IMR-90 (cell line): Measurements from ENCODE around the gene MOSPD3. TPM values are rescaled to one million over a fixed set of nuclear protein-coding genes. Genes with fewer than 3 reads are reported as not detected.

Source experiments
- ATAC-seq: fragments of 200-7000 bp; cut with Tn5 transposase; 2 replicates; pipeline ENCODE4 v1.9.1; 2020; ENCODE audit warnings: low read depth, mild to moderate bottlenecking, moderate library complexity
- BruUV-seq: library from RNA; stranded (reverse); fragments of 400-500 nt; replicated peaks from 2 replicates; lab custom pipeline; 2021; lab: Mats Ljungman, UMichigan
- CTCF ChIA-PET: fragments of 300-600 bp; formaldehyde crosslinking; extraction: SDS; loops from one replicate; lab custom pipeline; 2021; ENCODE audit warnings: antibody characterized with exemption; lab: Yijun Ruan, JAX
- POLR2A ChIA-PET: fragments of 300-600 bp; sonication (Branson Sonifier 250); formaldehyde crosslinking; loops from one replicate; lab custom pipeline; 2022; ENCODE audit warnings: antibody characterized with exemption; ENCODE audit not compliant: unreplicated experiment; lab: Charles Lee
- DNase-seq: peaks from one replicate; pipeline ENCODE4 v3.0.0; 2013
- H2AFZ ChIP-seq: replicated peaks from 2 replicates; pipeline ENCODE3; 2013; ENCODE audit warnings: low read length, mild to moderate bottlenecking; ENCODE audit not compliant: poor library complexity
- H2AK5ac ChIP-seq: 2 replicates; pipeline ENCODE4 v1.6.1; 2013; ENCODE audit warnings: low read depth, low read length, inconsistent platforms
- H2AK9ac ChIP-seq: replicated peaks from 2 replicates; pipeline ENCODE3; 2013; ENCODE audit warnings: mild to moderate bottlenecking, low read depth, low read length, moderate library complexity; ENCODE audit not compliant: poor library complexity
- H2BK120ac ChIP-seq: 2 replicates; pipeline ENCODE4 v1.6.1; 2013; ENCODE audit warnings: low read depth, low read length, inconsistent platforms
- H2BK15ac ChIP-seq: 3 replicates; pipeline ENCODE4 v1.6.1; 2013; ENCODE audit warnings: low read depth, low read length, inconsistent platforms
- H2BK20ac ChIP-seq: 2 replicates; pipeline ENCODE4 v1.6.1; 2013; ENCODE audit warnings: low read depth, mild to moderate bottlenecking, inconsistent platforms, low read length, moderate library complexity
- H2BK5ac ChIP-seq: 2 replicates; pipeline ENCODE4 v1.6.1; 2013; ENCODE audit warnings: mild to moderate bottlenecking, low read depth, low read length, inconsistent platforms; ENCODE audit not compliant: poor library complexity, severe bottlenecking
- H3K14ac ChIP-seq: replicated peaks from 2 replicates; pipeline ENCODE4 v1.6.1; 2013; ENCODE audit warnings: low read depth, low read length, inconsistent platforms
- H3K18ac ChIP-seq: 2 replicates; pipeline ENCODE4 v1.6.1; 2013; ENCODE audit warnings: low read depth, low read length, control low read depth
- H3K23ac ChIP-seq: 2 replicates; pipeline ENCODE4 v1.6.1; 2013; ENCODE audit warnings: low read depth, low read length, inconsistent platforms
- H3K27ac ChIP-seq: 2 replicates; pipeline ENCODE4 v1.5.1; 2013; ENCODE audit warnings: mild to moderate bottlenecking, control low read depth, low read length; ENCODE audit not compliant: insufficient read depth
- H3K27me3 ChIP-seq: 2 replicates; pipeline ENCODE4 v1.6.1; 2013; ENCODE audit warnings: low read length; ENCODE audit not compliant: control insufficient read depth, insufficient read depth
- H3K36me3 ChIP-seq: 2 replicates; pipeline ENCODE4 v1.6.1; 2013; ENCODE audit warnings: low read length, mixed read lengths; ENCODE audit not compliant: control insufficient read depth, insufficient read depth
- H3K4ac ChIP-seq: 2 replicates; pipeline ENCODE4 v1.6.1; 2013; ENCODE audit warnings: low read depth, low read length, inconsistent platforms
- H3K4me1 ChIP-seq: 2 replicates; pipeline ENCODE4 v1.6.1; 2013; ENCODE audit warnings: low read length, mixed read lengths; ENCODE audit not compliant: control insufficient read depth, insufficient read depth
- H3K4me2 ChIP-seq: 2 replicates; pipeline ENCODE4 v1.6.1; 2013; ENCODE audit warnings: low read depth, mild to moderate bottlenecking, control low read depth, low read length, moderate library complexity
- H3K4me3 ChIP-seq: 2 replicates; pipeline ENCODE4 v1.5.1; 2013; ENCODE audit warnings: low read depth, mild to moderate bottlenecking, control low read depth, low read length, moderate library complexity; ENCODE audit not compliant: insufficient read depth
- H3K56ac ChIP-seq: 2 replicates; pipeline ENCODE4 v1.6.1; 2013; ENCODE audit warnings: low read length, inconsistent platforms; ENCODE audit not compliant: insufficient read depth; ENCODE audit errors: extremely low read depth
- H3K79me1 ChIP-seq, 2 experiments: 2 replicates each; pipeline ENCODE4 v1.6.1; 2013; ENCODE audit warnings: low read length in 2 of 2, inconsistent platforms in 1 of 2, low read depth in 1 of 2
- H3K9ac ChIP-seq: 2 replicates; pipeline ENCODE4 v1.6.1; 2013; ENCODE audit warnings: low read depth, low read length, control low read depth
- H3K9me1 ChIP-seq: 2 replicates; pipeline ENCODE4 v1.6.1; 2013; ENCODE audit warnings: low read length, inconsistent platforms; ENCODE audit not compliant: insufficient read depth
- H3K9me3 ChIP-seq: 2 replicates; pipeline ENCODE4 v1.6.1; 2013; ENCODE audit warnings: low read length; ENCODE audit not compliant: control insufficient read depth, insufficient read depth
- H4K20me1 ChIP-seq: 2 replicates; pipeline ENCODE4 v1.6.1; 2013; ENCODE audit warnings: low read length, inconsistent platforms; ENCODE audit not compliant: insufficient read depth
- H4K5ac ChIP-seq: 2 replicates; pipeline ENCODE4 v1.6.1; 2013; ENCODE audit warnings: mild to moderate bottlenecking, low read depth, low read length, control low read depth
- H4K8ac ChIP-seq, 2 experiments: 2 replicates each; pipeline ENCODE4 v1.6.1; 2013; ENCODE audit warnings: low read depth in 2 of 2, low read length in 2 of 2, control low read depth in 1 of 2, inconsistent platforms in 1 of 2
- H4K91ac ChIP-seq: 2 replicates; pipeline ENCODE4 v1.6.1; 2013; ENCODE audit warnings: low read depth, low read length, inconsistent platforms; ENCODE audit not compliant: insufficient read depth
- BHLHE40 ChIP-seq: fragments of 150-350 bp; IDR thresholded peaks from 2 replicates; pipeline ENCODE4 v1.6.1; 2016; ENCODE audit warnings: mild to moderate bottlenecking, low read depth, low read length
- MAZ ChIP-seq: IDR thresholded peaks from 2 replicates; pipeline ENCODE4 v1.6.1; 2012; ENCODE audit warnings: low read depth, mild to moderate bottlenecking, low read length, improper control_type of control experiment, moderate library complexity, borderline replicate concordance
- NFE2L2 ChIP-seq: fragments of 150-350 bp; IDR thresholded peaks from 2 replicates; pipeline ENCODE4 v1.6.1; 2016; ENCODE audit warnings: low read depth, mild to moderate bottlenecking, low read length
- POLR2A ChIP-seq: IDR thresholded peaks from 2 replicates; pipeline ENCODE4 v1.6.1; 2012; ENCODE audit warnings: mild to moderate bottlenecking, low read depth, low read length
- WGBS, 2 experiments: methylation state at CpG; one replicate each; pipeline versions ENCODE4 v1.1.5 to v1.1.7; 2013; ENCODE audit warnings: missing lambda C conversion rate in 2 of 2; ENCODE audit not compliant: insufficient read length in 1 of 2; ENCODE audit errors: extremely low coverage in 2 of 2; 5-methylcytosine and 5-hydroxymethylcytosine counted together
- dilution Hi-C: fragments of 300-500 bp; cut with HindIII; formaldehyde crosslinking; loops from one replicate; pipeline ENCODE4 v1.14.3; 2018; ENCODE audit warnings: low sequenced_read_pairs; ENCODE audit not compliant: unreplicated experiment
- in situ Hi-C: fragments of 300-500 bp; cut with MboI; formaldehyde crosslinking; loops from 3 replicates; pipeline ENCODE4 v1.14.3; 2019; ENCODE audit warnings: low sequenced_read_pairs, inconsistent platforms, mixed read lengths
- intact Hi-C: fragments of 100-400 bp; cut with micrococcal nuclease; formaldehyde crosslinking; loops from 2 replicates; pipeline ENCODE4 v1.10.0; 2022
- polyA plus RNA-seq, 3 experiments: library from polyadenylated mRNA; depleted of rRNA; stranded (reverse); fragments of >200 nt; gene quantifications; 2 replicates each; pipeline ENCODE4 v1.2.3, GENCODE V29; 2012; ENCODE audit warnings: low replicate concordance in 1 of 3
- total RNA-seq: library from RNA; depleted of rRNA; stranded (reverse); fragments of >200 nt; gene quantifications from 2 replicates; pipeline ENCODE4 v1.2.3, GENCODE V29; 2012

Gene MOSPD3
- total and polyA plus RNA-seq, 2 of the 4 experiments (the other 2 are of a cell fraction), result 2.3 to 30.0 TPM

DNA sequence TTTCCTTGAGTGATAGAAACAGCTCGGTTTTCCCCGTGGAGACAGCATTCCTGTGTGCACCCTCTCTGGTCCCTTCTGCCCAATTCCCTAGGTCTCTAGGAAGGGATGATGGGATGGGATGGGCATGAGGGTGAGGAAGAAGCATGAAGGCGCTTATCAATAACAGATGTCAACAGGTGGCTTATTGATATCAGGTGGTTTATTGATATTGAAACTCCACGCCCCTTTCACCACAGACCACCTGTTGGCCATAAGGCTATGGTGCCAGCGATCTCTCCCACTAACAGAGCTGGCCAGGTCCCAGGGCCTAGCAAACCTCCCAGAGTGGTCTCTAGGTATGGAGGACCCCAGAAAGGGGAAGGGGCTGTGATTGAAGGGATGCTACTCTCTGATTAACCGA is 7.9 kb downstream of the MOSPD3 start:
- DNase-seq, result no peak
- ChIA-PET CTCF (interaction anchor here (0.6 kb wide), 1 partner anchor 32 kb away, joined by 3 read pairs; no protein-coding TSS in a partner anchor), POLR2A (no interaction called here)
- no peak for TF ChIP-seq NFE2L2
- no peak for TF ChIP-seq BHLHE40
- no peak for TF ChIP-seq POLR2A
- no peak for TF ChIP-seq MAZ
- Histone ChIP-seq H3K9me1 (no peaks in the 10 kb centered on the region; the same call in 1 of the 2 replicates), H4K8ac (no peak overlapping the region), H3K79me1 (no peaks in the 10 kb centered on the region; a peak in 1 of 4 replicates), H4K91ac (no peak overlapping the region), H3K9me3 (no peaks in the 10 kb centered on the region), H3K18ac (no peak overlapping the region), H2BK20ac (no peak overlapping the region), H3K14ac (no peak overlapping the region), H2BK15ac (no peak overlapping the region), H2AK9ac (no peak overlapping the region), H4K20me1 (no peaks in the 10 kb centered on the region; the same call in 1 of the 2 replicates), H3K56ac (no peak overlapping the region), H2AK5ac (no peak overlapping the region), H3K4me1 (no peaks in the 10 kb centered on the region), H2BK5ac (no peak overlapping the region), H2AFZ (no peak overlapping the region), H3K9ac (no peak overlapping the region), H3K4me3 (no peak overlapping the region), H3K36me3 (peaks cover 4% of the 10 kb centered on the region), H3K23ac (no peak overlapping the region), H3K27me3 (no peaks in the 10 kb centered on the region), H3K4me2 (no peak overlapping the region), H2BK120ac (no peak overlapping the region), H4K5ac (no peak overlapping the region), H3K4ac (no peak overlapping the region), H3K27ac (no peak overlapping the region)
- no TSS peak for BruUV-seq
- in situ Hi-C loops (no loop called here), dilution Hi-C loops (no loop called here), intact Hi-C loops (no loop called here)
- 100% methylated on average over 1 of the region's 6 CpGs; no CpG with 5 or more reads in 1 of the 2 experiments for WGBS, 2 experiments
- no peak for ATAC-seq
